K562 (cell line): Measurements from ENCODE around the gene NFXL1. TPM values are rescaled to one million over a fixed set of nuclear protein-coding genes. Genes with fewer than 3 reads are reported as not detected.

ENCODE experiments used
- ATAC-seq: fragments of 200-7000 bp; cut with Tn5 transposase; 3 replicates; pipeline ENCODE4 v1.9.1; 2020; ENCODE audit warnings: moderate library complexity
- BruUV-seq: library from RNA; stranded (reverse); fragments of 400-500 nt; replicated peaks from 2 replicates; lab custom pipeline; 2021; lab: Mats Ljungman, UMichigan
- CTCF ChIA-PET: fragments of 300-600 bp; formaldehyde crosslinking; extraction: SDS; loops from one replicate; lab custom pipeline; 2021; ENCODE audit warnings: low intra/inter-chr PET ratio; lab: Yijun Ruan, JAX
- POLR2A ChIA-PET: fragments of 300-600, 350-650 bp; sonication (Branson Sonifier 250); formaldehyde crosslinking; extraction: SDS; loops from one replicate; lab custom pipeline; 2021; ENCODE audit warnings: antibody characterized with exemption, inconsistent platforms; lab: Yijun Ruan, JAX
- DNase-seq, 4 experiments: peaks; one replicate each; pipeline versions ENCODE4 v3.0.0 to v3.0.0-alpha.2; 2011 to 2018; ENCODE audit warnings: low spot score in 3 of 4, mixed read lengths in 3 of 4; ENCODE audit errors: extremely low read depth in 1 of 4
- FAIRE-seq: peaks from 2 replicates; lab custom pipeline; 2011; peaks lifted over from hg19 to GRCh38; lab: Jason Lieb, UNC
- H2AFZ ChIP-seq: 2 replicates; pipeline ENCODE4 v1.6.0; 2011; ENCODE audit warnings: low read depth, low read length, control low read depth, inconsistent platforms
- H3K27ac ChIP-seq: fragments of 200-600 bp; 3 replicates; pipeline ENCODE4 v1.8.0; 2011; ENCODE audit warnings: low read depth, mild to moderate bottlenecking, control low read depth, inconsistent platforms, low read length, moderate library complexity, mixed read lengths; ENCODE audit errors: extremely low read depth
- H3K27me3 ChIP-seq, 2 experiments: fragments of 300-600 bp in 1 of 2; 2 replicates in 1 of 2; 3 replicates in 1 of 2; pipeline versions ENCODE4 v1.6.0 to v1.8.0; 2011; ENCODE audit warnings: inconsistent platforms in 2 of 2, low read length in 2 of 2, mild to moderate bottlenecking in 1 of 2, mixed read lengths in 1 of 2, moderate library complexity in 1 of 2; ENCODE audit not compliant: control insufficient read depth in 2 of 2, insufficient read depth in 2 of 2
- H3K36me3 ChIP-seq: fragments of 300-600 bp; 3 replicates; pipeline ENCODE4 v1.8.0; 2011; ENCODE audit warnings: mild to moderate bottlenecking, low read length, inconsistent platforms; ENCODE audit not compliant: control insufficient read depth, insufficient read depth
- H3K4me1 ChIP-seq, 2 experiments: fragments of 200-600 bp in 1 of 2; replicated peaks in 1 of 2; 2 replicates in 1 of 2; 3 replicates in 1 of 2; pipeline versions ENCODE4 v1.5.1 to v1.8.0; 2011; ENCODE audit warnings: inconsistent platforms in 2 of 2, low read length in 2 of 2, mild to moderate bottlenecking in 1 of 2, mixed read lengths in 1 of 2, moderate library complexity in 1 of 2; ENCODE audit not compliant: control insufficient read depth in 2 of 2, insufficient read depth in 2 of 2
- H3K4me2 ChIP-seq: 2 replicates; pipeline ENCODE4 v1.6.1; 2011; ENCODE audit warnings: low read length, control low read depth, inconsistent platforms, mixed read lengths; ENCODE audit not compliant: insufficient read depth
- H3K4me3 ChIP-seq: fragments of 200-600 bp; sonication (generic), shearing (Covaris generic); 2 replicates; pipeline ENCODE4 v1.5.1; 2016; ENCODE audit warnings: control low read depth, inconsistent platforms
- H3K79me2 ChIP-seq: fragments of 200-600 bp; 3 replicates; pipeline ENCODE4 v1.8.0; 2011; ENCODE audit warnings: low read length, inconsistent platforms; ENCODE audit not compliant: control insufficient read depth, insufficient read depth
- H3K9ac ChIP-seq, 2 experiments: 2 replicates each; pipeline versions ENCODE4 v1.6.0 to v1.6.1; 2011; ENCODE audit warnings: low read depth in 2 of 2, low read length in 2 of 2, control low read depth in 1 of 2, inconsistent platforms in 1 of 2, mild to moderate bottlenecking in 1 of 2, mixed read lengths in 1 of 2; ENCODE audit not compliant: insufficient read depth in 1 of 2
- H3K9me1 ChIP-seq: one replicate; pipeline ENCODE4 v1.6.0; 2011; ENCODE audit warnings: inconsistent platforms, mild to moderate bottlenecking, low read length, moderate library complexity; ENCODE audit not compliant: control insufficient read depth, insufficient read depth
- H3K9me3 ChIP-seq: replicated peaks from 2 replicates; pipeline ENCODE4 v1.5.1; 2011; ENCODE audit warnings: low read depth, low read length, inconsistent platforms; ENCODE audit not compliant: control insufficient read depth, insufficient read depth
- H4K20me1 ChIP-seq: replicated peaks from 2 replicates; pipeline ENCODE4 v1.6.1; 2011; ENCODE audit warnings: low read length, inconsistent platforms, mixed read lengths; ENCODE audit not compliant: control insufficient read depth, insufficient read depth
- CTCF ChIP-seq, 3 experiments: IDR thresholded peaks in 2 of 3; conservative IDR thresholded peaks in 1 of 3; 2 replicates each; pipeline ENCODE4 v1.5.1; 2011 to 2012; ENCODE audit warnings: low read length in 3 of 3, mild to moderate bottlenecking in 3 of 3, control low read depth in 2 of 3, improper control_type of control experiment in 1 of 3, inconsistent platforms in 1 of 3, low read depth in 1 of 3, mixed read lengths in 1 of 3, moderate library complexity in 1 of 3; ENCODE audit not compliant: insufficient read depth in 2 of 3
- NR2C1 ChIP-seq, 2 experiments: fragments of 450-650 bp; IDR thresholded peaks; 2 replicates each; pipeline ENCODE4 v1.6.1; 2017; ENCODE audit warnings: mild to moderate bottlenecking in 2 of 2, antibody characterized with exemption in 1 of 2, inconsistent platforms in 1 of 2, missing compliant biosample characterization in 1 of 2, missing genetic modification characterization in 1 of 2
- SAFB ChIP-seq: fragments of 200-400 bp; formaldehyde crosslinking; IDR thresholded peaks from 2 replicates; pipeline ENCODE4 v1.6.1; 2017; ENCODE audit warnings: low read depth, low read length, borderline replicate concordance
- WGBS: fragments of 100-300 bp; shearing (Covaris generic); methylation state at CpG from one replicate; pipeline ENCODE4 v1.1.6; 2016; ENCODE audit warnings: low coverage, mixed read lengths; ENCODE audit not compliant: insufficient coverage; ENCODE audit errors: missing lambda C conversion rate; 5-methylcytosine and 5-hydroxymethylcytosine counted together
- in situ Hi-C: fragments of 300-500 bp; cut with MboI; formaldehyde crosslinking; loops from 4 replicates; pipeline ENCODE4 v1.15.0; 2018; ENCODE audit warnings: inconsistent platforms, mixed read lengths
- intact Hi-C: fragments of 100-400 bp; cut with micrococcal nuclease; formaldehyde crosslinking; loops from 2 replicates; pipeline ENCODE4 v1.14.2; 2022
- polyA plus RNA-seq, 8 experiments: library from polyadenylated mRNA; depleted of rRNA in 4 of 8; stranded (reverse) in 5 of 8; unstranded in 3 of 8; fragments of >200 nt; fragmentation: Nextera tagmentation in 2 of 8; fragmentation: Illumina TruSeq in 1 of 8; extraction: Ambion mirVana in 2 of 8; extraction: Trizol in 1 of 8; gene quantifications; 2 replicates each; pipeline versions ENCODE4 v1.2.1 to v1.2.3, GENCODE V29; 2011 to 2014; ENCODE audit warnings: inconsistent platforms in 1 of 8, missing spikeins in 1 of 8
- total RNA-seq, 7 experiments: library from RNA; depleted of rRNA in 6 of 7; stranded (reverse); fragments of >200 nt in 6 of 7; fragmentation: Illumina TruSeq in 2 of 7; extraction: Trizol in 2 of 7; gene quantifications; 2 replicates each; pipeline versions ENCODE4 v1.2.1 to v1.2.3, GENCODE V29; 2011 to 2021; ENCODE audit warnings: low replicate concordance in 1 of 7

NFXL1 gene
- total and polyA plus RNA-seq, 9 of the 15 experiments (the other 6 are each of a cell fraction or from before 2014, with no cell fraction given), result 7.5 to 27.0 (median 10.6) TPM

GRCh38 chr4:47945930-47946726 is 31.7 kb upstream of the NFXL1 start:
- 3% methylated on average over 5 of the region's 5 CpGs for WGBS
- Histone ChIP-seq H3K27me3 (peaks cover 0 to 2% of the 10 kb centered on the region in 2 experiments; a peak in 1 of 5 replicates), H3K4me2 (no peak overlapping the region), H3K36me3 (no peaks in the 10 kb centered on the region), H3K79me2 (no peaks in the 10 kb centered on the region), H3K4me1 (no peaks in the 10 kb centered on the region), H4K20me1 (no peaks in the 10 kb centered on the region), H2AFZ (no peak overlapping the region), H3K27ac (no peak overlapping the region), H3K4me3 (no peak overlapping the region), H3K9me1 (no peaks in the 10 kb centered on the region), H3K9me3 (no peaks in the 10 kb centered on the region), H3K9ac (no peak overlapping the region)
- in situ Hi-C loops, result no loop called here
- ATAC-seq, result peak; percentile 45; the same call in 2 of the 3 replicates
- ChIA-PET POLR2A (no interaction called here), CTCF (no interaction called here)
- TF ChIP-seq CTCF (IDR thresholded peaks at IDR 0.05 in 2 of 3, conservative IDR thresholded peaks at IDR 0.05 in 1 of 3; ENCODE audit: insufficient read depth in 2 of 3, low read depth in 1 of 3, low read length in 3 of 3) (peak in 2 of 3 experiments; percentile 5 to 22; a peak in 1 of 6 replicates), SAFB (no peak), NR2C1 (IDR thresholded peaks at IDR 0.05) (no peak), NR2C1 (tag; IDR thresholded peaks at IDR 0.05) (no peak)
- peak in 2 of 4 experiments; percentile 17 to 33 for DNase-seq
- BruUV-seq, result no TSS peak
- FAIRE-seq, result no peak
- intact Hi-C loops, result no loop called here
